ENCODE results near the gene ERCC6L2. TPM values are rescaled to one million over a fixed set of nuclear protein-coding genes. Genes with fewer than 3 reads are reported as not detected.
A peak's percentile ranks its signal among the peaks of the same experiment; 100 is the strongest.

ERCC6L2 gene
- total RNA-seq, 2 donors from 2014 or later = 39.4 to 43.5 TPM

DNA sequence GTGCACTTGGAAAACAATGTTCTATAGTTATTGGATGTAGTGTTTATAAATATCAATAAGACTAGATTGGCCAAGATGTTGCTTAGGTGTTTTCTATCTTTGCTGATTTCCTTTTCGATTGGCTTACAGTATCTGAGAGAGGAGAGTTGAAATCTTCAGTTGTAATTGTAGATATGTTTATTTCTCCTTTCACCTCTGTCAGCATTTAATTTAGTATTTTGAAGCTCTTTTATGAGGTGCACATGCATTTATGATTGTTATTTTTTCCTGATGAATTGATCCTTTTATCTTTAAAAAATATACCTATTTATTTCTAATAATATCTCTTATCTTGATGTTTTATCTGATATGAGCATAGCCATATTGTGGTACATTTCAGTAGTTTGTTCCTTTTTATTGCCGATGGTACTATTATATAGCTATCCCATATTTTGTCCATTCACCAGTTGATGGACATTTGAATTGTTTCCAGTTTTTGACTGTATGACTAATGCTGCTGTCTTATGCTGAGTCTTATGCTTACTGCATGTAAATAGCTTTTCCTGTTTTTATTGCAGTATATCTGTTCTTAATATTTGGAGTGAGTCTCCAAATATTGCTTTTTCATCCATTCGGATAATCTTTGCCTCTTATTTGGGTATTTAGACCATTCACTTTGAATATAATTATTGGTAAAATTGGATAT is 34.7 kb downstream of the ERCC6L2 start:
- ATAC-seq (no peak), DNase-seq (no peak)
- intact Hi-C loops (cut with DNase I, micrococcal nuclease) = no loop called here

DNA sequence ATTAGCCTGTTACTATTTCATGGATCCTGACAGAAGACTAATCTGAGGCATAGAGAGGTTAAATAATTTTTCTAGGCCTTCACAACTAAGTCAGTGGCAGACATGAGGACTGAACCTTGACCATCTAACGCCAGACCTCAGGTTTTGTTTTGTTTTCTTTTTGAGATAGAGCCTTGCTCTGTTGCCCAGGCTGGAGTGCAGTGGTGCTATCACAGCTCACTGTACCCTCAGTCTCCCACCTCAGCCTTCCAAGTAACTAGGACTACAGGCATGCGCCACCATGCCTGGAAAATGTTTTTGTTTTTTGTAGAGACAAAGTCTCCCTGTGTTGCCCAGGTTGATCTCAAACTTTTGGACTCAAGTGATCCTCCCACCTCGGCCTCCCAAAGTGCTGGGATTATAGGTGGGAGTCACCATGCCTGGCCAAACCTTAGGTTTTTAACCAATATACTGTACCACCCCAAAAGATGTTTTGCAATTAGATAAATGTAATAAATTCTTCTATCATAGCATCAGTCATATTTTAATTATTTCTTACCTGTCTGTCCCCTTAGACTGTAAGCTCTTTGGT is 35.4 kb downstream of the ERCC6L2 start:
- intact Hi-C loops (cut with DNase I, micrococcal nuclease) = no loop called here
- DNase-seq = no peak
- ATAC-seq = no peak

DNA sequence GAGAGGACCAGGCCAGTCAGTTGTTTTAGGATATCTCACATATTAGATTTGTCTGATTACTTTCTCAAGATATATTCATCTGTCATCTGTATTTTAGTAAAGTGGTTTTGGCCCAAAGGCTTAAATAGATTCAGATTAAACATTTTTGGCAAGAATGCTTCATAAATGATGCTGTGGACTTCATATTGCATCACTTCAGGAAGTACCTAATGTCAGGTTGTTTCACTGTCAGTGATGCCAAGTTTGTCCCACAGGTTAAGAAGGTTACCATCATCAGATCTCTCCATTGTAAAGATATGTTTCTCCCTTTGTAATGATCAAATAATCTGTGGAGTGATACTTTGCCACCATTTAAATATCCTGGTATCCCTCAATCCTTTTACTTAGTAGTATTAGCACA is 37.3 kb downstream of the ERCC6L2 start:
- ATAC-seq = no peak
- intact Hi-C loops (cut with DNase I, micrococcal nuclease) = no loop called here
- DNase-seq = no peak

DNA sequence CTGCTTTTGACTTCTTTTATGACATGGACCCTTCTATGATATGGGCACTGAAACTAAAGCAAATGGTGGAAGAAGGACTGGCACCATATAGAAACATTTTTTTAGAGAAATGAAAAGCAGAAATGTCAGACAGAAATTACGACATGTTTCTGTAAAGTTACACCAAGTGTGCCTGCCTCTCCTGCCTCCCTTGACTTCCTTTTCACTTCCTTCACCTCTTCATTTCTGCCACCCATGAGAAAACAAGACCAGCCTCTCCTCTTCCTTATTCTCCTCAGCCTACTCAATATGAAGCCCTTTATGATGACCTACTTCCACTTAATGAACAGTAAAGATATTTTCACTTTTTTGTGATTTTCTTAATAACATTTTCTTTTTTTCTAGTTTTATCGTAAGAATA is 44.5 kb downstream of the ERCC6L2 start:
- no peak for ATAC-seq
- intact Hi-C loops (cut with DNase I, micrococcal nuclease) = no loop called here
- DNase-seq = no peak

DNA sequence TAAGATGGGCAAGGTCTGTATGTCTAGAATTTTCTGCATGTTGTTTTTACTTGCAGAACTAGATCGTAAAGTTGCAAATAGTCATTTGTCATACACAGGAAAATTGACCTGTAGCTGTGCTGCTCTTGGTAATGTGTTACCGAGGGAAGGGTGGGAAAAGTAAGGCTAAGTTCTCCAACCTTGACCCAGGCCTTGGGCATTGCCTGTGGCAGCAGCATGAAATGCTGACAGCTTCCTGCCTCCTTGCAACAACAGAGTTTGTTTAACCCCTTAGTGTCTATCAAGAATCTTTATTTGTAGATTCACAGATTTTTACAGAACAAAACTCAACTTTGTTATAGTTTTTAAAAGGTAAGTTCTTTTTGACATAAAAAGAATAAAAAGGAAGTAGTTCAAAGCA is 48.3 kb downstream of the ERCC6L2 start:
- intact Hi-C loops (cut with DNase I, micrococcal nuclease) = no loop called here
- peak; percentile 85 for ATAC-seq

DNA sequence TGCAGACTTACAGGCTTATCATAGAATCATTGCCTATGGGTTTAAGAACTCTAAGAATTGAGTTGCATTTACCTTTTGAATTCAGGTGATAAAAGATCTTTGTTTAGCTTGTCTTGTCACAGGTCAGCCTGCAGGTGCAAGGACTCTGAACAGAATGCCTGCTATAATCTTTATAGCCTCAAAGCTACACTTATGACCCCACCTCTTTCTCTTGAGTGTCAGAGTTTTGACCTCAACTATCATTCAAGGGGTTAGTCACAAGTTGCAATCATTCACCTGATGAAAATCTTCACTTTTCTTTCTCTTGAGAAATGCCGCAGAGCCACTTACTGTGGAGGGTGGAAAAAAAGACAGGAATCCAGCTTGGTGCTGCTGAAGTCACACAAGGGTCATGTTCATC is 49.5 kb downstream of the ERCC6L2 start:
- DNase-seq = no peak
- ATAC-seq = peak; percentile 92

More for the DNA sequence above, 48.3 kb downstream of the ERCC6L2 start:
- peak in 1 of 2 donors; percentile 15 for DNase-seq

DNA sequence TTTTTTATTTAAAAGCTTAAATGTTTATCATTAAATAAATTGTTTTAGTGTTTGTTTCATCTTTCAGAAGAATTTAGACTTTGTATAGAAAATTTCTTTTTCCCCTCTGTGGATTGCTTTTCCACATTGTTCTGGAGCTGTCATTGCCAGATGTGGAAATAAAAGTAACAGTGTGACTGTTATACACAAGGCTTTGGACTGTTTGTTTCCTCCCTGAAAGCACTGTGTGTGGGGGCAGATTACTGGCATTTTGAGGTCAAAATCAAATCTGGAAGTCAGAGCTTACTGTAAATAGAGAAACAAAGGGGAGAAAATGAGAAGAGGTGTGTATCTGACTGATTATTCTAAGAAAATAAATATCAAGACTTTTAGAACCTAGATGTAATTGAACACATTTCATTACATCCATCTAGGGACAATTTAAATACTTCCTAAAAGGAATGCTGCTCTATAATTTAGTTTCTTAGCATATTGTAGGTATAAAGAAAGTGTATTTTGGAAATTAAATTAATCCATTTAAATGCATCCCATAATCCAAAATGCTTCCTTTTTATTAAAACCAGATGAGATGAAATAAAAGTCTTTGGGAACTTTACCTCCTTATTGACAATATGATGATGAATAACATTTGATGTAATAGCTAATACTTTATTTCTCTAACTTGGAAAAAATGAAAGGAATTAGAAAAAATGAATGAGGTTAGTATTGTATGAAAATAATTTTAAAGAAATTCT is 51.9 kb downstream of the ERCC6L2 start:
- DNase-seq (no peak), ATAC-seq (no peak)
- intact Hi-C loops (cut with DNase I, micrococcal nuclease) = no loop called here

More for the DNA sequence above, 49.5 kb downstream of the ERCC6L2 start:
- intact Hi-C loops (cut with DNase I, micrococcal nuclease) = no loop called here

DNA sequence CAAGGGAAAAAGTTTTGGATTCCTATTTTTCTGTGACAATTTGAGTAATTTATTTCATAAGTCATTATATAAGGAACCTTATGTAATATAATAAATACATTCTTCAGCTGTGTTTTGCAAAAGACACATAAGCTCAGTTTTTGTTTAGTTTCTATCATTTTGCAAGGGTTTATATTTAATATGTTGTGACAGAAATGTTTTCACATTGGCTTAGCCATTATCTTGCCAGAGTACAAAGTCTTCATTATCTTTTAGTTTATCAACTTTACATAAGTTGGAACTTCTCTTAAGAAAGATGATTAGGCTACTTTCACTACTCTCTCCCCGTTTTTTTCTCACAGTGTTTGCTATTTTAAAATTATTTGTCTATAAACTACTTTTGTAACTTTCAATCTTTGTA is 54.8 kb downstream of the ERCC6L2 start:
- intact Hi-C loops (cut with DNase I, micrococcal nuclease) = no loop called here
- no peak for ATAC-seq
- no peak for DNase-seq

DNA sequence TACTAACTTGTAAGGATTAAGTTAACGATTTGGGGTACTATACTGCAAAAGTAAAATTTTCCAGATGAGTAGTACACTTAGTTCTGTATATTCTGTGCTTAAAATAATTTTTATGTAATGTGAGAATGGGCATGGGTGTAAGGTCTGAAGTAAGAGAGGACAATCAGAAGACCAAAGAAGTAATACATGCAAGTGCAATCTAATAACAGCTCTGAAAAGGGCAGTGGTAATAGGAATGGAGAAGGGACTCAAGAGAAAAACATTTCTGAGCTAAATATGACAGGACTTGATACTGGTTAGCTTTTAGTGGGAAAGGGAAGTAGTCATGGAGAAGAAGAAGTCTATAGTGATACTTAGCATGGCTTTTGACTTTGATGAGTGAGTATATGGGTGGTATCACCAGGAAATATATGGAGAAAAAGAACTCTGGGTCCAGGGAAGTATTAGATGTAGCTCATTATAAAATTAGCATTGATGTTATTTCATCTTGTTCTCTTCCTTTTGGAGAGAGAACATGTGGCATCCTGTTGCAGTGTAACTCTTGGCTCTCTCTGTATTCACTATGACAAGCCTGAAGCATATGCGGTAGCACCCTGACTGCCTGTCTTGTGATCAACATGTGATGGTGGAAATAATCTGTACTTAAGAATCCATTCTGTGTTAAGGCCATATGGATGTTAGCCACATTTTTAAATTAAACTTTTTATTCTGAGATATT is 60.5 kb downstream of the ERCC6L2 start:
- no peak for DNase-seq
- no peak for ATAC-seq
- intact Hi-C loops (cut with DNase I, micrococcal nuclease) = no loop called here

DNA sequence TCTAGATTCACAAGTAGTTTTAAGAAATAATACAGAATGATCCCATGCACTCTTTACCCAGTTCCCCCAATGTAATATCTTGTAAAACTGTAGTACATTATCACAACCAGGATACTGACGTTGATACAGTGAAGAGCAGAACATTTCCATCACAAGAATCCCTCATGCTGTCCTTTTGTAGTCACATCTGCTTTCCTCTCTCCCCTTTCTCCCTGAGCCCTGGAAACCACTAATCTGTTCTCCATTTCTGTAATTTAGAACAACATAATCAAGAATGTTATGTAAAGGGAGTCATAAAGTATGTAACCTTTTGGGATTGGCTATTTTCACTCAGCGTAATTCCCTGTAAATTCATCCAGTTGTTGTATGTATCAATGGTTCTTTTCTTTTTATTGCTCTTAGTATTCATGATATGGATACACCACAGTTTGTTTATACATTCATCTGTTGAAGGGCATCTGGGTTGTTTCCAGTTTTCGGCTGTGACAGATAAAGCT is 61.1 kb downstream of the ERCC6L2 start:
- intact Hi-C loops (cut with DNase I, micrococcal nuclease) = no loop called here
- DNase-seq (no peak), ATAC-seq (no peak)

DNA sequence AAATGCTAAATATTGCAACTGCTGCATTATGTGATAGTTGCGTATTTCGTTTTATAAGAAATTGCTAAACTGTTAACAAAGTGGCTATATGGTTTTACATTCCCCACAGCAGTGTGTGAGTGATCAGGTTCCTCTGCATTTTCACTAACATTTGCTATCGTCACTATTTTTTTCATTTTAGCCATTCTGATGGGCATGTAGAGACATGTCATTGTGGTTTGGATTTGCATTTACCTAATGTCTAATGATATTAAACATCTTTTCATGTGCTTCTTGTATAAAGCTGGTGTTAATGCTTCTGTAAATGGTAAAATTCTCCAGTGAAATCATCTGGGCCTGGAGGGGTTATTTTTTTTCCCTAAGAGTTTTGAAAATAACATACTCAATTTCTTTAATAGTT is 61.6 kb downstream of the ERCC6L2 start:
- DNase-seq (no peak), ATAC-seq (no peak)
- intact Hi-C loops (cut with DNase I, micrococcal nuclease) = no loop called here

DNA sequence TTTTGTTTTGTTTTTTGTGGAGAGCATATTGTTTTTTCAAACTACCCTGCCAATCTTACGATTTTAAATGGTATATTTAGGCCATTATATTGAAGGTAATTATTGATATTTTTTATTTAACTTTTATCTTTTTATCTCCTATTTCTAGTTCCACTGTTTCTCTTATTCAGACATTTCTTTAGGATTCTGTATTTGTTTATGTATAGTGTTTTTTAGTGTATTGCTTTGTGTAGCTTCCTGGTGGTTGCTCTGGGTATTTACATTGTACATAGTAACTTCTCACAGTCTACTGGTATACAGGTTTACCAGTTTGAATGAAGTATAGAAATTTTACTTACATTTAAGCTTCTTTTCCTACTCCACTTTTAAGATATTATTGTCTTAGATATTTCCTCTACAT is 63.2 kb downstream of the ERCC6L2 start:
- no peak for DNase-seq
- ATAC-seq = no peak
- intact Hi-C loops (cut with DNase I, micrococcal nuclease) = no loop called here

DNA sequence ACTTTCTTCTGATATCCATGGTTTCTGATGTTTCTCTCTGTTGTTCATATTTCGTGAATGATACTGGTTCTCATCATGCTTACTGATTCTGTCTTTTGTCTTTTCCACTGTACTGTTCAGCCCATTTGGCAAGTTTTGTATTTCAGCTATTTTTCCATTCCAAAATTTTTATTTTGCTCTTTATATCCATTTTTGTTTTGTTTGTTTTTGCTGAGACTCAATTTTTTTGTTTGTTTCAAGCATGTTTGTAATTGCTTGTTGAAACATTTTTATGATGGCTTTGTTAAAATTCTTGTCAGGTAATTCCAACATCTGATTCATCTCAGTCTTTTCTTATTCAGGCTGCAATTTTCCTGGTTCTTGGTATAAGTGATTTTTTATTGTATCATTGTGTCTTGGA is 64.0 kb downstream of the ERCC6L2 start:
- ATAC-seq (no peak), DNase-seq (no peak)
- intact Hi-C loops (cut with DNase I, micrococcal nuclease) = no loop called here

DNA sequence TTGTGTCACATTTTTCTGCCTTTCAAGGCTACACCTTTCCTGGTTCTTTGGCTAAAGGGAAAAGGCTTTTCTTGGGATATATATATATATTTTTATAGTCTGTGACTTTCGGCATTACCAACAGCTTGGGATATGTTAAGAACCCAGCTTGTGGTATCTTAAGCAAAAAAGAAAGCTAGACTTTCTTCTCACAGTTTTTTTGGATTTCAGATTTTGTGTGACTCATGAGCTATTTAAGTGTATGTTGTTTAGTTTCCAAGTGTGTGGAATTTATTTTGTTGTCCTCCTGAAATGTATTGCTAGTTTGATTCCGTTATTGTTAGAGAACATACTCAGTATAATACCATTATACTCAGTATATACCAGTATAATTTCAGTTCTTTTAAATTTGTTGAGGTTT is 64.8 kb downstream of the ERCC6L2 start:
- DNase-seq (no peak), ATAC-seq (no peak)
- intact Hi-C loops (cut with DNase I, micrococcal nuclease) = no loop called here

DNA sequence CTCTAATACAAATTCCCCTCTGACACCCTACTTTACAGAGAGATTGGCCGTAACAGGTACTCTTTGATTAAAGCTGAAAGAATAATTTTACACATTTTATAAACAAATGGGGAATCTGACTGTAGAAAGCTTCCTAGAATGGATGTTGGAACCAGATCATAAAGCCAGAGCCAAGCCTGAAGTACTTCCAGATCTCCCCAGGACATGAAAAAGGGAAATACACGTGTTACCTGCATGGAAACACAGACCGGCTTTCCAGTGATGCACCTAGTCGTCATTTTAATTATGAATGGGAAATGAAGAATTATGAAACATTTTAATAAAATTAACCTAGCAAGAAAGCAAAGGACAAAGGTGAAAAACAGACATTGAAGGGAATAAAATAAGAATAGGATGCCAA is 66.5 kb downstream of the ERCC6L2 start:
- intact Hi-C loops (cut with DNase I, micrococcal nuclease) = no loop called here
- DNase-seq (no peak), ATAC-seq (no peak)

DNA sequence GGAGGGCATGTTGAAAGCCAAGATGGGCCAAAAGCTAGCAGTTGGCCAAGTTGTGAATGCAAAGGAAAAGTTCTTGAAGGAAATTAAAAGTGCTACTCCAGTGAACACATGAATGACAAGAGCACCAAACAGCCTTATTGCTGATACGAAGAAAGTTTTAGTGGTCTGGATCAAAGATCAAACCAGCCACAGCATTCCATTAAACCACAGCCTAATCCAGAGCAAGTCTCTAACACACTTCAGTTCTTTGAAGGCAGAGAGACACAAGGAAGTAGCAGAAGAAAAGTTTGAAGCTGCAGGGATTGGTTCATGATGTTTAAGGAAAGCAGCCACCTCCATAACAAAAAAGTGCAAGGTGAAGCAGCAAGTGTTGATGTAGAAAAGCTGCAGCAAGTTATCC is 71.6 kb downstream of the ERCC6L2 start:
- peak; percentile 94 for ATAC-seq
- intact Hi-C loops (cut with DNase I, micrococcal nuclease) = no loop called here
- no peak for DNase-seq

DNA sequence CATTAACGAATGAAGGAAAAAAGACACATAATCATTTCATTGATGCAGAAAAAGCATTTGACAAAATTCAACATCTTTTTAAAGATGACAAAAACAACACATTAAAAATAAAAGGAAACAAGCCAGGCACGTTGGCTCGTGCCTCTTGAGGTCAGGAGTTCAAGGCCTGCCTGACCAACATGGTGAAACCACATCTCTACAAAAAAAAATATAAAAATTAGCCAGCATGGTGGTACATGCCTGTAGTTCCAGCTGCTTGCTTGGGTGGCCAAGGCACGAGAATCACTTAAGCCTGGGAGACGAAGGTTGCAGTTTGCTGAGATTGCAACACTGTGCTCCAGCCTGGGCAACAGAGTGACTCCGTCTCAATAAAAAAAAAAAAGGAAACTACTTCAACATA is 77.0 kb downstream of the ERCC6L2 start:
- DNase-seq (no peak), ATAC-seq (no peak)
- intact Hi-C loops (cut with DNase I, micrococcal nuclease) = no loop called here

DNA sequence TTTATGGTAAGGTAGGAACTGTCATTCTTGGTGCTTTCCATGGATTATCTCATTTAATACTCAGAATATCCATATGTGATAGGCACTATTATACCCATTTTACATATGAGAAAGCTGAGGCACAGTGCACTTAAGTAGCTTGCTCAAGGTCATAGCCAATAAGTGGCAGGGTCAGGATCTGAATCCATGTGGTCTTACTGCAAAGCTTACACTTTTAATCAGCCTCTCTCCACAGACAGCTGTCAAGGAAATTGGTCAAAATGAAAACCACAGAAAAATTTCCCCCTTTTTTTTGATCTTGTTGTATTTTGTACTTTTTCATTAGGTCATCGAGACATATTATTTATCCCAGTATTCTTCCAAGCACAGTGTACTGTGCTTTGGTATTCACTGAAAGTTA is 78.5 kb downstream of the ERCC6L2 start:
- intact Hi-C loops (cut with DNase I, micrococcal nuclease) = no loop called here
- ATAC-seq = no peak
- DNase-seq = no peak

DNA sequence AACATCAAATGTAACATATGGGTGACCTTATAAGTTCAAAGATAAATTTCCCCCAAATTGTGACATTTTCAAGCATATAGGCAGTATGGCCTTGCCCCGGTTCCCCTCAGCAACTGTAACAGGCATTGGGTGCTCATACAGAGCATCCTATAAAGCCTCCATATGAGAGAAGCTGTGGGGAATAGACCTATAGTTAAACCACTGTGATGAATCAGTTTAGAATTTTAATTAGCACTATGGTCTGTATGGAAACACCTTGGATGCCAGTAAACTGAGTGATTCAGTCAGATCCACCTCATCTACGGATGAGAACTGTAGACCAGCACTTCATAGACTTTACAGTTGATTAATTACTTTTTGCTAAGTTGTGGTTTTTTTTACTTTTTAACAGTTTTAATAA is 79.4 kb downstream of the ERCC6L2 start:
- no peak for ATAC-seq
- intact Hi-C loops (cut with DNase I, micrococcal nuclease) = no loop called here
- no peak for DNase-seq

DNA sequence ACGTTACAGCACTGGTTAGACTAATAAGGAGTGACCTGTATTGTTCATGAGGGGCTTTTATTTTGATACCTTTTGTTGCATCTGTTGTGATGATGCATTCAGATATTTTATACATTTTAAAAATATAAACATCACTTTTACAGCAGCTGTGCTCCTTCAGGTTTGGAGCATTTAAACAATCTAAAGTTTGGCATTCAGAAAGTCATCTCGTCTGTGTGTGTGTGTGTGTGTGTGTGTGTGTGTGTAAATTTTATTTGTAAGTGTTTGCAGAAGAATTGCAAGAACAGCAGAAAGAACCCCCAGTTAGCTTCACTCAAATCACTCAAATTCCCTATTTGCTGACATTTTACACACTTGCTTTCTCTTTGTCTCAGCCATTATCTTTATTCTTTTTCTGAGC is 87.4 kb downstream of the ERCC6L2 start:
- DNase-seq = no peak
- no peak for ATAC-seq
- intact Hi-C loops (cut with DNase I, micrococcal nuclease) = no loop called here

Measured in left colon (tissue), 2 donors.